H1 (cell line): ENCODE results near the gene ODC1. TPM values are rescaled to one million over a fixed set of nuclear protein-coding genes. Genes with fewer than 3 reads are reported as not detected.

ENCODE experiments used
- CTCF ChIA-PET: fragments of 300-600 bp; sonication (Branson Sonifier 250); formaldehyde crosslinking; loops from one replicate; lab custom pipeline; 2021; ENCODE audit not compliant: partially characterized antibody; lab: Charles Lee
- POLR2A ChIA-PET: fragments of 300-600 bp; sonication (Branson Sonifier 250); formaldehyde crosslinking; loops from one replicate; lab custom pipeline; 2021; ENCODE audit warnings: inconsistent platforms; ENCODE audit not compliant: partially characterized antibody; lab: Charles Lee
- DNase-seq, 2 experiments: peaks; one replicate each; pipeline versions ENCODE4 v3.0.0 to v3.0.0-alpha.2; 2010 to 2022; ENCODE audit warnings: low spot score in 2 of 2, low read depth in 1 of 2, mixed read lengths in 1 of 2
- FAIRE-seq: peaks from 2 replicates; lab custom pipeline; 2011; peaks lifted over from hg19 to GRCh38; lab: Jason Lieb, UNC
- H2AFZ ChIP-seq: 2 replicates; pipeline ENCODE4 v1.8.1; 2012; ENCODE audit warnings: low read length, inconsistent platforms
- H2AK5ac ChIP-seq: 2 replicates; pipeline ENCODE4 v1.6.1; 2013; ENCODE audit warnings: low read depth, low read length
- H2BK120ac ChIP-seq: replicated peaks from 2 replicates; pipeline ENCODE3; 2013; ENCODE audit warnings: low read depth, low read length, inconsistent platforms
- H2BK12ac ChIP-seq: 2 replicates; pipeline ENCODE4 v1.6.1; 2013; ENCODE audit warnings: low read depth, low read length
- H2BK15ac ChIP-seq: 2 replicates; pipeline ENCODE4 v1.6.1; 2013; ENCODE audit warnings: low read length
- H2BK20ac ChIP-seq: 2 replicates; pipeline ENCODE4 v1.6.1; 2013; ENCODE audit warnings: low read length
- H2BK5ac ChIP-seq: 2 replicates; pipeline ENCODE4 v1.6.1; 2013; ENCODE audit warnings: low read depth, low read length
- H3K14ac ChIP-seq: 2 replicates; pipeline ENCODE4 v1.6.1; 2013; ENCODE audit warnings: inconsistent platforms; ENCODE audit not compliant: insufficient read length
- H3K18ac ChIP-seq: 2 replicates; pipeline ENCODE4 v1.6.1; 2013; ENCODE audit warnings: low read length; ENCODE audit errors: extremely low read depth
- H3K23ac ChIP-seq: 2 replicates; pipeline ENCODE4 v1.6.1; 2013; ENCODE audit warnings: inconsistent platforms; ENCODE audit not compliant: insufficient read length
- H3K23me2 ChIP-seq: 2 replicates; pipeline ENCODE4 v1.6.1; 2013; ENCODE audit warnings: low read depth, low read length
- H3K27ac ChIP-seq: 2 replicates; pipeline ENCODE4 v1.6.1; 2011; ENCODE audit warnings: low read depth, low read length, inconsistent platforms
- H3K27me3 ChIP-seq, 4 experiments: replicated peaks in 1 of 4; 1 replicate in 1 of 4; 2 replicates in 3 of 4; pipeline versions ENCODE4 v1.6.1 to v1.8.1; 2011 to 2013; ENCODE audit warnings: low read length in 3 of 4, mild to moderate bottlenecking in 3 of 4, inconsistent platforms in 2 of 4, mixed read lengths in 2 of 4, moderate library complexity in 1 of 4; ENCODE audit not compliant: control insufficient read depth in 3 of 4, insufficient read depth in 3 of 4; ENCODE audit errors: extremely low read depth in 1 of 4
- H3K36me3 ChIP-seq, 4 experiments: 2 replicates each; pipeline versions ENCODE4 v1.6.1 to v1.8.1; 2011 to 2013; ENCODE audit warnings: mild to moderate bottlenecking in 4 of 4, low read length in 3 of 4, moderate library complexity in 2 of 4, control low read depth in 1 of 4, inconsistent platforms in 1 of 4; ENCODE audit not compliant: insufficient read depth in 4 of 4, control insufficient read depth in 2 of 4
- H3K4ac ChIP-seq: replicated peaks from 2 replicates; pipeline ENCODE3; 2013; ENCODE audit warnings: low read length, low read depth, mixed read lengths, inconsistent platforms; ENCODE audit not compliant: insufficient read length
- H3K4me1 ChIP-seq, 4 experiments: replicated peaks in 1 of 4; 1 replicate in 1 of 4; 2 replicates in 3 of 4; pipeline versions ENCODE4 v1.6.1 to v1.8.1; 2011 to 2013; ENCODE audit warnings: low read length in 3 of 4, inconsistent platforms in 2 of 4, mixed read lengths in 1 of 4; ENCODE audit not compliant: insufficient read depth in 4 of 4, control insufficient read depth in 3 of 4
- H3K4me2 ChIP-seq, 2 experiments: 2 replicates each; pipeline versions ENCODE4 v1.6.1 to v1.8.1; 2011 to 2013; ENCODE audit warnings: low read depth in 2 of 2, low read length in 2 of 2, control low read depth in 1 of 2, inconsistent platforms in 1 of 2, mild to moderate bottlenecking in 1 of 2; ENCODE audit not compliant: insufficient read depth in 1 of 2
- H3K4me3 ChIP-seq, 4 experiments: fragments of 200-600, 300-600 bp in 1 of 4; sonication (generic), shearing (Covaris generic), sonication (Bioruptor Twin) in 1 of 4; 2 replicates each; pipeline versions ENCODE4 v1.5.1 to v1.8.1; 2011 to 2016; ENCODE audit warnings: low read length in 4 of 4, low read depth in 3 of 4, control low read depth in 2 of 4, inconsistent platforms in 2 of 4, mild to moderate bottlenecking in 2 of 4, mixed read lengths in 1 of 4, moderate library complexity in 1 of 4; ENCODE audit not compliant: insufficient read depth in 2 of 4; ENCODE audit errors: extremely low read depth in 1 of 4
- H3K56ac ChIP-seq: replicated peaks from 2 replicates; pipeline ENCODE3; 2013; ENCODE audit warnings: low read depth, mild to moderate bottlenecking, mixed read lengths, low read length, inconsistent platforms; ENCODE audit not compliant: insufficient read length
- H3K79me1 ChIP-seq: 2 replicates; pipeline ENCODE4 v1.6.1; 2013; ENCODE audit warnings: low read depth, low read length, control low read depth
- H3K79me2 ChIP-seq, 2 experiments: 2 replicates each; pipeline versions ENCODE4 v1.6.1 to v1.8.1; 2012 to 2013; ENCODE audit warnings: low read length in 2 of 2, mild to moderate bottlenecking in 2 of 2, inconsistent platforms in 1 of 2; ENCODE audit not compliant: insufficient read depth in 2 of 2, control insufficient read depth in 1 of 2
- H3K9ac ChIP-seq, 4 experiments: replicated peaks in 1 of 4; 1 replicate in 1 of 4; 2 replicates in 3 of 4; pipeline versions ENCODE4 v1.6.1 to v1.8.1; 2011 to 2013; ENCODE audit warnings: low read depth in 3 of 4, low read length in 3 of 4, control low read depth in 2 of 4, mild to moderate bottlenecking in 2 of 4, moderate library complexity in 2 of 4, inconsistent platforms in 1 of 4; ENCODE audit errors: extremely low read depth in 1 of 4
- H3K9me3 ChIP-seq, 2 experiments: 2 replicates each; pipeline versions ENCODE4 v1.6.1 to v1.8.1; 2012 to 2013; ENCODE audit warnings: mild to moderate bottlenecking in 2 of 2, moderate library complexity in 2 of 2, control low read depth in 1 of 2, inconsistent platforms in 1 of 2, low read depth in 1 of 2, low read length in 1 of 2, mixed read lengths in 1 of 2; ENCODE audit not compliant: insufficient read depth in 2 of 2
- H4K20me1 ChIP-seq, 2 experiments: replicated peaks in 1 of 2; 2 replicates each; pipeline versions ENCODE3 to v1.8.1; 2011 to 2013; ENCODE audit warnings: inconsistent platforms in 2 of 2, low read length in 2 of 2, mild to moderate bottlenecking in 1 of 2; ENCODE audit not compliant: insufficient read depth in 2 of 2, control insufficient read depth in 1 of 2
- H4K5ac ChIP-seq: 2 replicates; pipeline ENCODE4 v1.6.1; 2013; ENCODE audit warnings: low read length, low read depth, mixed read lengths, inconsistent platforms; ENCODE audit not compliant: insufficient read length
- H4K8ac ChIP-seq: 2 replicates; pipeline ENCODE4 v1.8.0; 2013; ENCODE audit warnings: mild to moderate bottlenecking, moderate library complexity, low read length, inconsistent platforms; ENCODE audit not compliant: insufficient read depth; ENCODE audit errors: extremely low read depth
- H4K91ac ChIP-seq: replicated peaks from 2 replicates; pipeline ENCODE3; 2013; ENCODE audit warnings: low read length, mixed read lengths, inconsistent platforms; ENCODE audit not compliant: insufficient read length
- BACH1 ChIP-seq: IDR thresholded peaks from 2 replicates; pipeline ENCODE4 v1.6.1; 2012; ENCODE audit warnings: low read length, improper control_type of control experiment
- CHD1 ChIP-seq: IDR thresholded peaks from 2 replicates; pipeline ENCODE4 v1.6.1; 2012; ENCODE audit warnings: low read depth, low read length, improper control_type of control experiment
- CTBP2 ChIP-seq: IDR thresholded peaks from 2 replicates; pipeline ENCODE4 v1.7.0; 2011; ENCODE audit warnings: borderline replicate concordance, mild to moderate bottlenecking, moderate library complexity, mixed read lengths, low read length; ENCODE audit not compliant: insufficient read depth, insufficient read length
- E2F6 ChIP-seq: IDR thresholded peaks from 2 replicates; pipeline ENCODE4 v1.6.1; 2012; ENCODE audit warnings: inconsistent platforms
- EP300 ChIP-seq, 2 experiments: IDR thresholded peaks; 1 replicate in 1 of 2; 2 replicates in 1 of 2; pipeline ENCODE4 v1.6.1; 2011 to 2012; ENCODE audit warnings: low read depth in 2 of 2, low read length in 2 of 2, mild to moderate bottlenecking in 2 of 2, borderline replicate concordance in 1 of 2, inconsistent platforms in 1 of 2, moderate library complexity in 1 of 2
- FOSL1 ChIP-seq: IDR thresholded peaks from 2 replicates; pipeline ENCODE4 v1.6.1; 2011; ENCODE audit warnings: mild to moderate bottlenecking, low read depth, low read length, moderate library complexity; ENCODE audit not compliant: insufficient read depth
- HDAC2 ChIP-seq, 2 experiments: fragments of 300-600 bp in 1 of 2; sonication (generic) in 1 of 2; IDR thresholded peaks; 2 replicates each; pipeline ENCODE4 v1.6.1; 2011 to 2012; ENCODE audit warnings: low read depth in 2 of 2, low read length in 2 of 2, mild to moderate bottlenecking in 2 of 2, moderate library complexity in 2 of 2, borderline replicate concordance in 1 of 2, inconsistent platforms in 1 of 2
- JUND ChIP-seq: IDR thresholded peaks from 2 replicates; pipeline ENCODE4 v1.6.1; 2011; ENCODE audit warnings: mild to moderate bottlenecking, improper control_type of control experiment, low read length
- PHF8 ChIP-seq: fragments of 200-600 bp; sonication (generic); conservative IDR thresholded peaks from 2 replicates; pipeline ENCODE4 v1.7.1; 2012; ENCODE audit warnings: low read depth, mild to moderate bottlenecking, inconsistent platforms, low read length, moderate library complexity
- RXRA ChIP-seq: IDR thresholded peaks from 2 replicates; pipeline ENCODE4 v1.6.1; 2011; ENCODE audit warnings: low read depth, mild to moderate bottlenecking, low read length, moderate library complexity; ENCODE audit not compliant: insufficient read depth
- SUZ12 ChIP-seq: fragments of 200-600 bp; sonication (generic); IDR thresholded peaks from 2 replicates; pipeline ENCODE4 v1.6.1; 2012; ENCODE audit warnings: mild to moderate bottlenecking, inconsistent platforms, low read length, moderate library complexity, mixed read lengths
- WGBS, 2 experiments: shearing (Covaris generic) in 1 of 2; methylation state at CpG; one replicate each; pipeline versions ENCODE4 v1.1.6 to v1.1.7; 2013 to 2015; ENCODE audit warnings: low lambda C conversion rate in 2 of 2, mixed read lengths in 2 of 2, inconsistent platforms in 1 of 2, low coverage in 1 of 2, missing lambda C conversion rate in 1 of 2; ENCODE audit not compliant: insufficient replicate concordance in 2 of 2, insufficient coverage in 1 of 2, insufficient read length in 1 of 2; ENCODE audit errors: extremely low coverage in 1 of 2, missing lambda C conversion rate in 1 of 2; 5-methylcytosine and 5-hydroxymethylcytosine counted together
- polyA plus RNA-seq, 7 experiments: library from polyadenylated mRNA; depleted of rRNA in 3 of 7; stranded (reverse) in 5 of 7; unstranded in 2 of 7; fragments of >200 nt in 5 of 7; fragments of 200-250 nt in 2 of 7; gene quantifications; 1 replicate in 5 of 7; 2 replicates in 1 of 7; 4 replicates in 1 of 7; pipeline versions ENCODE4 v1.2.1 to v1.2.3, GENCODE V29; 2011 to 2013; ENCODE audit warnings: missing spikeins in 2 of 7, mixed read lengths in 2 of 7
- total RNA-seq: library from RNA; stranded (reverse); fragmentation: NEBNext Ultra II Directional; extraction: Animal tissue kit (Norgen Biotek cat#: 25700); gene quantifications from 2 replicates; pipeline ENCODE4 v1.2.1, GENCODE V29; 2021

Gene ODC1
- total and polyA plus RNA-seq, 2 of the 8 experiments (the other 6 are each of a cell fraction or from before 2014, with no cell fraction given), result 57.2 to 76.7 TPM

- H3K27ac ChIP-seq, result no peak overlapping the region
- H2BK20ac ChIP-seq, result no peak overlapping the region
- peaks cover 0 to 3% (median 1%) of the 10 kb centered on the region in 4 experiments; a peak in 3 of 7 replicates for H3K4me1 ChIP-seq
- WGBS, 2 experiments, result 86% methylated on average over 10 of the region's 13 CpGs; no CpG with 5 or more reads in 1 of the 2 experiments
- no peaks in the 10 kb centered on the region for H3K79me1 ChIP-seq
- no peak overlapping the region for H2AK5ac ChIP-seq
- FAIRE-seq (no peak), DNase-seq (no peak)
- ChIA-PET POLR2A (interaction anchor here (6.0 kb wide), 1 partner anchor 10 kb away, joined by 44 read pairs; the partner anchor contains the start of gene ODC1), CTCF (interaction anchor here (0.6 to 3.3 kb wide), 6 partner anchors 128 to 365 kb away, joined by 4 to 44 read pairs (median 4); no protein-coding TSS in a partner anchor)
- peaks cover 6% of the 10 kb centered on the region for H3K23me2 ChIP-seq
- H3K4me3 ChIP-seq, result no peak overlapping the region
- no peaks in the 10 kb centered on the region for H3K79me2 ChIP-seq
- H4K8ac ChIP-seq, result peak overlapping the region; percentile 64; the same call in 1 of the 2 replicates
- H3K14ac ChIP-seq, result no peak overlapping the region
- no peak overlapping the region for H2AFZ ChIP-seq
- H3K23ac ChIP-seq, result no peak overlapping the region
- peaks cover 2 to 10% (median 5%) of the 10 kb centered on the region in 4 experiments; a peak in 7 of 8 replicates for H3K36me3 ChIP-seq
- H3K4ac ChIP-seq, result no peak overlapping the region
- no peak overlapping the region for H3K9ac ChIP-seq
- H2BK5ac ChIP-seq, result no peak overlapping the region
- no peak overlapping the region for H3K4me2 ChIP-seq
- H3K27me3 ChIP-seq, result peaks cover 0 to 5% (median under 1%) of the 10 kb centered on the region in 4 experiments; a peak in 3 of 7 replicates
- H4K5ac ChIP-seq, result no peak overlapping the region
- no peak overlapping the region for H2BK12ac ChIP-seq
- no peak overlapping the region for H4K91ac ChIP-seq
- H3K56ac ChIP-seq, result no peak overlapping the region
- no peaks in the 10 kb centered on the region for H3K9me3 ChIP-seq
- H3K18ac ChIP-seq, result no peak overlapping the region
- H4K20me1 ChIP-seq, result peaks cover 0 to 11% of the 10 kb centered on the region in 2 experiments
- H2BK15ac ChIP-seq, result no peak overlapping the region
- H2BK120ac ChIP-seq, result no peak overlapping the region
- TF ChIP-seq CHD1 (no peak), CTBP2 (no peak), E2F6 (no peak), HDAC2 (IDR thresholded peaks at IDR 0.05; ENCODE audit: borderline replicate concordance in 1 of 2, low read depth in 2 of 2, low read length in 2 of 2) (no peak), JUND (no peak), FOSL1 (no peak), SUZ12 (no peak), BACH1 (no peak), EP300 (IDR thresholded peaks at IDR 0.05; ENCODE audit: borderline replicate concordance in 1 of 2, low read depth in 2 of 2, low read length in 2 of 2) (no peak), RXRA (no peak), PHF8 (no peak)
Measured at GRCh38 chr2:10436583-10437110, 11.5 kb downstream of the ODC1 start.
